ENCODE results near the gene PDLIM5. TPM values are rescaled to one million over a fixed set of nuclear protein-coding genes. Genes with fewer than 3 reads are reported as not detected.
"Not testable (repeated sequence)": the region's sequence is repeated elsewhere in the genome, so short reads cannot be mapped to it uniquely, and the experiment has no call there.

PDLIM5 gene
- total RNA-seq = 100 to 1,000 TPM; 115 to 228 TPM

- DNase-seq (ENCODE audit: low spot score) = peak; percentile 94
- under 1% methylated on average over 82 of the region's 88 CpGs for WGBS
- Histone ChIP-seq H3K36me3 (no peaks in the 10 kb centered on the region), H3K4me3 (peak within 1 kb of the TSS; percentile 97), H3K27me3 (replicated peaks; ENCODE audit: insufficient read depth) (no peaks in the 10 kb centered on the region), H3K4me1 (replicated peaks) (no peaks in the 10 kb centered on the region), H3K9me3 (no peaks in the 10 kb centered on the region), H3K27ac (peak within 1 kb of the TSS; percentile 96 to 97)
- intact Hi-C loops (cut with DNase I) = loop anchor here (2.0 to 5.0 kb wide), 3 partner anchors 41 to 145 kb away; no protein-coding TSS in a partner anchor
- peak; percentile 96 for TF ChIP-seq POLR2A (IDR thresholded peaks at IDR 0.05)
- TF ChIP-seq POLR2AphosphoS5 (IDR thresholded peaks at IDR 0.05) = peak; percentile 92
- TF ChIP-seq CTCF (IDR thresholded peaks at IDR 0.05) = no peak
These were observed at the start of gene PDLIM5 for GRCh38 chr4:94451695-94452475. Gene PDLIM5 (plus strand): TSS chr4:94451942. CDS start chr4:94455289, 3,347 bp downstream.

GRCh38 chr4:94402439-94402838 is 49.3 kb upstream of the PDLIM5 start:
- H3K36me3 ChIP-seq; DNase-seq (ENCODE audit: low spot score); H3K27ac ChIP-seq; H3K4me3 ChIP-seq; H3K4me1 ChIP-seq (replicated peaks); H3K27me3 ChIP-seq (replicated peaks; ENCODE audit: insufficient read depth); H3K9me3 ChIP-seq: not testable (repeated sequence)
- intact Hi-C loops (cut with DNase I) = loop anchor here (10.0 kb wide), 1 partner anchor 332 kb away; no protein-coding TSS in a partner anchor
- WGBS = 97% methylated on average over 4 of the region's 4 CpGs

GRCh38 chr4:94403751-94404150 is 48.0 kb upstream of the PDLIM5 start:
- no peaks in the 10 kb centered on the region for H3K4me1 ChIP-seq (replicated peaks)
- no peaks in the 10 kb centered on the region for H3K27me3 ChIP-seq (replicated peaks; ENCODE audit: insufficient read depth)
- no peak for TF ChIP-seq POLR2A (IDR thresholded peaks at IDR 0.05)
- no peak for TF ChIP-seq CTCF (IDR thresholded peaks at IDR 0.05)
- no peak for TF ChIP-seq POLR2AphosphoS5 (IDR thresholded peaks at IDR 0.05)
- no peaks in the 10 kb centered on the region for H3K36me3 ChIP-seq
- intact Hi-C loops (cut with DNase I) = loop anchor here (10.0 kb wide), 1 partner anchor 331 kb away; no protein-coding TSS in a partner anchor
- H3K9me3 ChIP-seq = no peaks in the 10 kb centered on the region
- H3K4me3 ChIP-seq = no peak overlapping the region
- no peak for DNase-seq (ENCODE audit: low spot score)
- H3K27ac ChIP-seq = no peak overlapping the region

GRCh38 chr4:94406668-94407437 is 44.9 kb upstream of the PDLIM5 start:
- Histone ChIP-seq H3K27me3 (replicated peaks; ENCODE audit: insufficient read depth) (no peaks in the 10 kb centered on the region), H3K27ac (no peak overlapping the region), H3K4me1 (replicated peaks) (no peaks in the 10 kb centered on the region), H3K9me3 (no peaks in the 10 kb centered on the region), H3K36me3 (no peaks in the 10 kb centered on the region), H3K4me3 (no peak overlapping the region)
- WGBS = 26% methylated on average over 10 of the region's 10 CpGs
- intact Hi-C loops (cut with DNase I) = loop anchor here (5.0 to 10.0 kb wide), 2 partner anchors 190 to 328 kb away; no protein-coding TSS in a partner anchor
- TF ChIP-seq POLR2A (IDR thresholded peaks at IDR 0.05) (no peak), POLR2AphosphoS5 (IDR thresholded peaks at IDR 0.05) (peak; percentile 57), CTCF (IDR thresholded peaks at IDR 0.05) (peak; percentile 72 to 84 (median 75))
- DNase-seq (ENCODE audit: low spot score) = peak; percentile 87

GRCh38 chr4:94407846-94408245 is 43.9 kb upstream of the PDLIM5 start:
- DNase-seq (ENCODE audit: low spot score) = no peak
- no peak overlapping the region for H3K4me3 ChIP-seq
- H3K27ac ChIP-seq = no peak overlapping the region
- WGBS = 90% methylated on average over 2 of the region's 2 CpGs
- no peaks in the 10 kb centered on the region for H3K27me3 ChIP-seq (replicated peaks; ENCODE audit: insufficient read depth)
- no peaks in the 10 kb centered on the region for H3K4me1 ChIP-seq (replicated peaks)
- no peaks in the 10 kb centered on the region for H3K36me3 ChIP-seq
- intact Hi-C loops (cut with DNase I) = loop anchor here (5.0 to 10.0 kb wide), 2 partner anchors 189 to 327 kb away; no protein-coding TSS in a partner anchor
- no peak for TF ChIP-seq POLR2AphosphoS5 (IDR thresholded peaks at IDR 0.05)
- TF ChIP-seq POLR2A (IDR thresholded peaks at IDR 0.05) = no peak
- no peak for TF ChIP-seq CTCF (IDR thresholded peaks at IDR 0.05)
- H3K9me3 ChIP-seq = no peaks in the 10 kb centered on the region

Measured in prostate gland (tissue), 2 donors.